NCI-H524 treated with DMSO at 0.1 percent for 48 hours (cell line): ENCODE results near the gene ZG16B.

Experiments
- DNase-seq: peaks from one replicate; lab custom pipeline; 2025; lab: John Stamatoyannopoulos, UW

Gene ZG16B

DNA sequence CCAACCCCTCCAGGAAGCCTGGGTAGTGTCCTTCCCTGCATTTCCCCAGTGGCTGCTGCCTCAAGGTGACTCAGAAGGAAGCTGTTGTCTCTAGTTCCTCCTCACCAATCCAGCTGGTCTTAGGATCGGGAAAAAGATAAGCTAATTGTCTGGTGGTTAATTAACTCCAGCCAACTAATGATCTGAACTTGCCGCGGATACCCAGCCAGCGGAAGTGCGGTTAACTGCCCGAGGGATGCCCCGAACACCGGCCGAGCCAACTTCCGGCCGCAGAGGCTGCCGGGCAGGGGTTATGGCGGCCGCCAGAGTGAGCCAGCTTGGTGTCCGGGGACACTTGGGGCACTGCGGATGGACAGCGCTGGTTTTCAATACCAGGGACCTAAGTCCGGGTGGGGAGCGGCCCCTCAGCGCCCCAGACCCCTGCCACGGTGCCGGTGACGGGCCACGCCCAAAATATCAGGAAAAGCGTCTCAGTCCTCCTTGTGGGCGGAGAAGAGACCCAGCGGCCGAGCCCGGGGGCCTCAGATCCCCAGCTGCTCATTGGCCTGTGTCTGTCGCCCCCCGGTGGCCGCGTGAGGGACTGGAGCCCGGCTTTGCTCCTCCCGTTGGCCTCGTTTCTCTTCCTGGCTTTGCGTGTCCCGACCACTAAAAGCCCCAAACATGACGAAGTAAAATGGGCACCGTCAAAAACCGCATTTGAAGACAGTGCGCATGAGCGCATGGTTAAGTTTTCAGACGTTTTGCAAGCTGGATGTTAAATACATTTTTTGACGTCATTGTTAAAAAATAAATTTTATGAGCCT, 38.1 kb downstream of the ZG16B start:
- DNase-seq = peak; percentile 51

DNA sequence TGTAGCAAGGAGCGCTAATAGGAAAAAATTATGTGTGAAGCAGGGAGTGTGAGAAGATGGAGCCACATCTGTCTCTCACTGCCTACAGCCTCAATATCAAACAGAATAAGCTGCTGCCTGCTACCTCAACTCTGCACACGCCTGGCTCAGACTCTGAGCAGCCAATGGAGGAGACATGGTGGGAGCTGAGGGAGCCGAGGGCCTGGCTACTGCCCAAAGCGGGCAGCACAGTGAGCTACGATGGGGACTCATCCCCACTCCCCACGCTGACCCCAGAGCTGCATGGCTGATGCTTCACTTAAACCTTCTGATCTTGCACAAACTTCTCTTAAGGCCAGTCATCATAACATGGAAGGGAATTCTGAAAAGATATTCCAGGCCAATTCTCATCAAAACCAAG, 41.8 kb downstream of the ZG16B start:
- no peak for DNase-seq

GRCh38 chr16:2874032-2874911, 44.2 kb downstream of the ZG16B start:
- DNase-seq = no peak

DNA sequence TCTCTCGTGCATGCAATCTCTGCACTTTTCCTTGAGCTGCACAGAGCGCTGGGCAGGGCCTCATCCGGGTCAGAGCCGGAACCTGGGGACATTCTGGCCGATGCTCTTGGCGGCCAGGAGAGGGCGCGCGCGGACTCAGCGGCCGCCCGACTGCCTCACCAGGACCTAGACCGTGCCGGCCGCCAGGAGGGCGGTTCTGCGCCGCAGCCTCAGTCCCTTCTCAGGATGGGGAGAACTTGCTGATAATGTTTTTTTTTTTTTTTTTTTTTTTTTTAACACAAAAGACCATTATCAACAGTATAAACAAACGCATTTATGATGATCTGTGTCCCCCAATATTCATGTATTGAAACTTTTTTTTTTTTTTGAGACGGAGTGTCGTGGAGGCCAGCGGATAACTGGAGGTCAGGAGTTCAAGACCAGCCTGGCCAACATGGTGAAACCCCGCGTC, 44.8 kb downstream of the ZG16B start:
- DNase-seq = peak; percentile 9

DNA sequence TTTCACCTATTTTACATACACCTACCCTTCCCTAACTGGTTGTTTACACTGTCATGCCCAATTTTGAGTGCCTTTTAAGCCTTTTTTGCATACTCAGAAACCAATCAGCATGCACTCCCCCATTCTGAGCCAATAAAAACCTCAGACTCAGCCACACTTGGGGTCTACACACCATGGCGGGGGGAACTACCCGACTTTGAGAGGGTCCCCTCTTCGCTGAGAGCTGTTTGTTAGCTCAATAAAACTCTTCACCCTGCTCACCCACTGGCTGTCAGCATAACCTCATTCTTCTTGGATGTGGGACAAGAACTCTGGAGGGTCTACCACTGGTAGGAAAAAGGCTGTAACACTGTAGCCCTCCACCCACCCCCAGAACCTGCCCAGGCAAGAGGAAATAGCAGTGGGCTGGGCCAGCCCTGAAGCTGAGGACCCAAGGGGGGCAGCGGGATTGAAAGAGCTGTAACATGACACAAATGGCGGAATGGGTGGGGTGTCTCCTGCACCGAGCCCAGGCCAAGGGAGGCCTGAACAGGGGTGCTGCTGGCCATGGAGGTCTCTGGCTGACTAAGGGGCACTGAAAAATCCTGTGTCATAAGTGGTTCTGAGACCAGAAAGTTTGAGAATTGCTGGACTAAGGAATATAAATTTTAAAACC, 49.9 kb downstream of the ZG16B start:
- DNase-seq = no peak
